Measurements from ENCODE around the gene PCDHAC2.

PCDHAC2 gene

GRCh38 chr5:140988100-140988499, 21.8 kb downstream of the PCDHAC2 start:
- no peak for DNase-seq

- no peak for DNase-seq
Measured at GRCh38 chr5:140988608-140989007, 22.3 kb downstream of the PCDHAC2 start.

GRCh38 chr5:140989254-140990020, 23.2 kb downstream of the PCDHAC2 start:
- no peak for DNase-seq

GRCh38 chr5:140992828-140993227, 26.6 kb downstream of the PCDHAC2 start:
- no peak for DNase-seq

GRCh38 chr5:140996060-140996459, 29.8 kb downstream of the PCDHAC2 start:
- no peak for DNase-seq

GRCh38 chr5:140998921-140999410, 32.7 kb downstream of the PCDHAC2 start:
- DNase-seq: no peak

GRCh38 chr5:141001446-141001843, 35.2 kb downstream of the PCDHAC2 start:
- no peak for DNase-seq

- no peak for DNase-seq
Measured at GRCh38 chr5:141001844-141002604, 35.7 kb downstream of the PCDHAC2 start.

- no peak for DNase-seq
Measured at GRCh38 chr5:141002605-141002965, 36.3 kb downstream of the PCDHAC2 start.

GRCh38 chr5:141003031-141003430, 36.8 kb downstream of the PCDHAC2 start:
- no peak for DNase-seq

- DNase-seq: no peak
Measured at GRCh38 chr5:141003791-141004611, 37.7 kb downstream of the PCDHAC2 start.

- DNase-seq: no peak
Measured at GRCh38 chr5:141007791-141008190, 41.5 kb downstream of the PCDHAC2 start.

GRCh38 chr5:141010047-141010793, 43.9 kb downstream of the PCDHAC2 start:
- DNase-seq: no peak

- no peak for DNase-seq
Measured at GRCh38 chr5:141017943-141018342, 51.7 kb downstream of the PCDHAC2 start.

Measured in CD4-positive, alpha-beta T cell treated with Interleukin-17A for 1 hour (primary cell).